ENCODE measurements around the gene H2AZ2. TPM values are rescaled to one million over a fixed set of nuclear protein-coding genes. Genes with fewer than 3 reads are reported as not detected.
A peak's percentile ranks its signal among the peaks of the same experiment; 100 is the strongest.
"Not testable (repeated sequence)": the region's sequence is repeated elsewhere in the genome, so short reads cannot be mapped to it uniquely, and the experiment has no call there.

Gene H2AZ2
- total and polyA plus RNA-seq, 5 donors from 2014 or later, result 186 to 315 (median 257) TPM

DNA sequence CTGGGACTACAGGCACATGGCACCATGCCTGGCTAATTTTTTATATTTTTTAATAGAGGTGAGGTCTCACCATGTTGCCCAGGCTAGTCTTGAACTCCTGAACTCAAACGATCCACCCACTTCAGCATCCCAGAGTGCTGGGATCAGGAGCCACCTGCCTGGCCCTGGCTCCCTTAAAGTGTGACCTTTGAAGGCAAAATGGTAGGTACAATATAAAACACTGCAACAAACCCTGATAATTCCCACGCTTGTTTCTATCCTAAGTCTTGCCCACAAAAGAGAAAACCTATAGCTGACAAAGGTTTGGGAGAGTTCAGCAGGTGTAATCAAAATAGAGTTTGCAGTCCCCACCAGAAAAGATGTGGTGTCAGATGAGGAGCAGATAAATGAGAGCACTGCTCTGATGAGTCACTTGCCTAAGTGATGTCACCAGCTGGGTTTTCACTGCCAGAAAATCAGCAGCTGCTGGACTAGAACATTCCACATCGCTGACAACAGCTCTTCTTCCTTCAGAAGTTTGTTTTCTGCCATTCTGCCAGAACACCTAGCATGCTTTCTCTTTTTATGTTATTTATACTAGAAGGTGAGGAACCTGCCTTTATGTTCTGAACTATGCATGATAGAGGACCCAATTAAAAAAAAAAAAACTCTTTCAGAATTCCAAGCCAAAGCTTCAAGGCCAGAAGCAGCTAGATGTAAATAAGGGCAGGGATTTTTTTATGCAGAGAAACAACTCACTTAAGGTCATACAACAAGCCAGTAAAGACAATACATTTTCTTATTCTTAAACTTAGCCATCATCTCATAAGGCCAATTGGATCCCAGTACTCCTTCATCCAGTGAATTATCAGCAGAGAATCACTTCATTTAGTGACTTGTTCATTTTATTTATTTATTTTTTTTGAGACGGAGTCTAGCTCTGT is 19.4 kb upstream of the H2AZ2 start:
- Mint-ChIP-seq H3K27ac (no peak overlapping the region), H3K4me3 (no peak overlapping the region), H3K4me1 (no peaks in the 10 kb centered on the region), H3K9me3 (no peaks in the 10 kb centered on the region), H3K27me3 (peaks cover 21% of the 10 kb centered on the region), H3K36me3 (no peaks in the 10 kb centered on the region)
- Histone ChIP-seq H3K4me1 (ENCODE audit: control insufficient read depth, insufficient read depth, low read length, poor library complexity, severe bottlenecking) (no peaks in the 10 kb centered on the region), H3K36me3 (ENCODE audit: control insufficient read depth, insufficient read depth, low read length) (no peaks in the 10 kb centered on the region), H3K27ac (ENCODE audit: insufficient read depth, low read length, poor library complexity, severe bottlenecking) (no peak overlapping the region), H3K9me3 (ENCODE audit: control insufficient read depth in 2 of 2, low read length in 2 of 2) (no peaks in the 10 kb centered on the region), H3K27me3 (ENCODE audit: control insufficient read depth, insufficient read depth, low read length) (no peaks in the 10 kb centered on the region), H3K4me3 (ENCODE audit: low read depth, low read length) (no peak overlapping the region)
- DNase-seq, result no peak
- no peak for ATAC-seq (ENCODE audit: low read depth in 2 of 2)

DNA sequence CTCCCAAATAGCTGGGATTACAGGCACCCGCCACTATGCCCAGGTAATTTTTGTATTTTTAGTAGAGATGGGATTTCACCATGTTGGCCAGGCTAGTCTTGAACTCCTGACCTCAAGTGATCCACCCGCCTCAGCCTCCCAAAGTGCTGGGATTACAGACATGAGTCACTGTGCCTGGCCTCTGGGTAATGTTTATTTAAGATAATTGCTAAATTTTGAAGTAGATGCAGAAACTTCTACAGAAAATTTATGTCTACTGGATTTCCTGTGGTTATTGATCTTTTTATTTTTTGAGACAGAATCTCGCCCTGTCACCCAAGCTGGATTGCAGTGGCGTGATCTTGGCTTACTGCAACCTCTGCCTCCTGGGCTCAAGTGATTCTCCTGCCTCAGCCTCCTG is 14.1 kb upstream of the H2AZ2 start:
- H3K9me3 ChIP-seq (ENCODE audit: control insufficient read depth in 2 of 2, low read length in 2 of 2); H3K4me1 Mint-ChIP-seq; ATAC-seq (ENCODE audit: low read depth in 2 of 2); H3K36me3 Mint-ChIP-seq; H3K27ac Mint-ChIP-seq; H3K36me3 ChIP-seq (ENCODE audit: control insufficient read depth, insufficient read depth, low read length); H3K4me1 ChIP-seq (ENCODE audit: control insufficient read depth, insufficient read depth, low read length, poor library complexity, severe bottlenecking); H3K27ac ChIP-seq (ENCODE audit: insufficient read depth, low read length, poor library complexity, severe bottlenecking); H3K9me3 Mint-ChIP-seq; H3K4me3 ChIP-seq (ENCODE audit: low read depth, low read length); DNase-seq; H3K4me3 Mint-ChIP-seq; H3K27me3 ChIP-seq (ENCODE audit: control insufficient read depth, insufficient read depth, low read length): not testable (repeated sequence)
- peaks cover 40% of the 10 kb centered on the region for H3K27me3 Mint-ChIP-seq

DNA sequence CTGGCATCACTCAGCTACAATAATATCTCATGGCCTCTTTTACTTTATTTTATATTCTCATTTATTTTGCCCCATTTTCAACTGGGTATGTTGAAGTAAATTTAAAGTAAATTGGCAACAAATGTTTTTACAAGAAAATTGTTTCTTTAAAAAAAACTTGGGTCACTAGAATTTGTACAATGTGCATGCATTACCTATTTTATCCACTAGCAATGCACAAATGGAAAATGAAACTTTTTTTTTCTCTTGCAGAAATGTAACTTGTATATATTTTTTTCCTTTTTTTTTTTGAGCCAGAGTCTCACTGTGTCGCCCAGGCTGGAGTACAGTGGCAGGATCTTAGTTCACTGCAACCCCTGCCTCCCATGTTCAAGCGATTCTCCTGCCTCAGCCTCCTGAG is 10.3 kb upstream of the H2AZ2 start:
- DNase-seq (peak in 1 of 3 donors; percentile 26), ATAC-seq (ENCODE audit: low read depth in 2 of 2) (no peak)
- peaks cover 0 to 7% (median 5%) of the 10 kb centered on the region in 4 donors for H3K4me1 Mint-ChIP-seq
- no peaks in the 10 kb centered on the region for H3K9me3 Mint-ChIP-seq
- no peak overlapping the region for H3K4me3 Mint-ChIP-seq
- peaks cover 26% of the 10 kb centered on the region for H3K27me3 Mint-ChIP-seq
- no peaks in the 10 kb centered on the region for H3K36me3 Mint-ChIP-seq
- H3K27ac Mint-ChIP-seq, result no peak overlapping the region
- Histone ChIP-seq H3K27me3 (ENCODE audit: control insufficient read depth, insufficient read depth, low read length) (no peaks in the 10 kb centered on the region), H3K9me3 (ENCODE audit: control insufficient read depth in 2 of 2, low read length in 2 of 2) (no peaks in the 10 kb centered on the region), H3K36me3 (ENCODE audit: control insufficient read depth, insufficient read depth, low read length) (no peaks in the 10 kb centered on the region), H3K4me1 (ENCODE audit: control insufficient read depth, insufficient read depth, low read length, poor library complexity, severe bottlenecking) (peaks cover 3% of the 10 kb centered on the region), H3K4me3 (ENCODE audit: low read depth, low read length) (no peak overlapping the region), H3K27ac (ENCODE audit: insufficient read depth, low read length, poor library complexity, severe bottlenecking) (no peak overlapping the region)

DNA sequence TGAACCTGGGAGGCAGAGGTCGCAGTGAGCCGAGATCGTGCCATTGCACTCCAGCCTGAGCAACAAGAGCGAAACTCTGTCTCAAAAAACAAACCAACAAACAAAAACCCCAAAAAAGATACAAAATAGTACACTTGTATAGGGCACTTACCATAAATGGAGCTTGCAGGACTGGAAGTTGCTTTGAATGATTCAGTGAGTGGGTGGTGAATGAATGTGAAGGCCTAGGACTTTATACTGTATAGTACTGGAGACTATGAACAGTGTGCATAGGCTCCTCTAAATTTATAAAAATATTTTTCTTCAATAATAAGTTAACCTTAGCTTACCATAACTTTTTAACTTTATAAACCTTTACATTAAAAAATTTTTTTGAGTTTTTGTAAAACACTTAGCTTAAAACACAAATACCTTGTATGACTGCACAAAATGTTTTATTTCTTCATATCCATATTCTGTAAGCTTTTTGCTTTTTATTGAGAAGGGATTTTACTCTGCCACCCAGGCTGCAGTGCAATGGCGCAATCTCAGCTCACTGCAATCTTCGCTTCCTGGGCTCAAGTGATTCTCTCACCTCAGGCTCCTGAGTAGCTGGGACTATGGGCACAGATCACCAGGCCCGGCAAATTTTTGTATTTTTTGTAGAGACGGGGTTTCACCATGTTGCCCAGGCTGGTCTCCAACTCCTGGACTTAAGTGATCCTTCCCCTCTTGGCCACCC is 6.9 kb upstream of the H2AZ2 start:
- no peak for DNase-seq
- Mint-ChIP-seq H3K27me3 (peaks cover 7% of the 10 kb centered on the region), H3K27ac (no peak overlapping the region), H3K9me3 (no peaks in the 10 kb centered on the region), H3K4me1 (peaks cover 0 to 7% (median 5%) of the 10 kb centered on the region in 4 donors), H3K36me3 (no peaks in the 10 kb centered on the region), H3K4me3 (no peak overlapping the region)
- H3K4me3 ChIP-seq (ENCODE audit: low read depth, low read length), result no peak overlapping the region
- no peak overlapping the region for H3K27ac ChIP-seq (ENCODE audit: insufficient read depth, low read length, poor library complexity, severe bottlenecking)
- ATAC-seq (ENCODE audit: low read depth in 2 of 2), result no peak
- H3K9me3 ChIP-seq (ENCODE audit: control insufficient read depth in 2 of 2, low read length in 2 of 2), result no peaks in the 10 kb centered on the region
- no peaks in the 10 kb centered on the region for H3K27me3 ChIP-seq (ENCODE audit: control insufficient read depth, insufficient read depth, low read length)
- H3K36me3 ChIP-seq (ENCODE audit: control insufficient read depth, insufficient read depth, low read length), result no peaks in the 10 kb centered on the region
- peaks cover 3% of the 10 kb centered on the region for H3K4me1 ChIP-seq (ENCODE audit: control insufficient read depth, insufficient read depth, low read length, poor library complexity, severe bottlenecking)

DNA sequence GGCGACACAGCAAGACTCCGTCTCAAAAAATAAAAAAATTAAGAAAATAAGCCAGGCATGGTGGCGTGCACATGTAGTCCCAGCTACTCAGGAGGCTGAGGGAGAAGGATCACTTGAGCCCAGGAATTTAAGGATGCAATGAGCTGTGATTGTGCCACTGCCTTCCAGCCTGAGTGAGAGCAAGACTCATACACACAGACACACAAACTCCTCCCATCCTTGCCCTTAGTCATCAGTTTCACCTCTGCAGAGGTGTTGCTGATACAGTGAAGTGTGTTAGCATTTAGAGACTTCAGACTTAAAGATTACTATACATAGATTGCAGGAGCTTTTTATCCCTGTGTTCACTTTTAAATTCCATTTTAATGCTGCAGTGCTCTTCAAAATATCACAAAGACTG is 5.5 kb upstream of the H2AZ2 start:
- Histone ChIP-seq H3K4me1 (ENCODE audit: control insufficient read depth, insufficient read depth, low read length, poor library complexity, severe bottlenecking) (peaks cover 7% of the 10 kb centered on the region), H3K27ac (ENCODE audit: insufficient read depth, low read length, poor library complexity, severe bottlenecking) (no peak overlapping the region), H3K4me3 (ENCODE audit: low read depth, low read length) (no peak overlapping the region), H3K27me3 (ENCODE audit: control insufficient read depth, insufficient read depth, low read length) (no peaks in the 10 kb centered on the region), H3K9me3 (ENCODE audit: control insufficient read depth in 2 of 2, low read length in 2 of 2) (no peaks in the 10 kb centered on the region), H3K36me3 (ENCODE audit: control insufficient read depth, insufficient read depth, low read length) (no peaks in the 10 kb centered on the region)
- Mint-ChIP-seq H3K27ac (no peak overlapping the region), H3K27me3 (peaks cover 3% of the 10 kb centered on the region), H3K4me1 (peaks cover 2 to 14% (median 7%) of the 10 kb centered on the region in 4 donors), H3K9me3 (no peaks in the 10 kb centered on the region), H3K36me3 (no peaks in the 10 kb centered on the region), H3K4me3 (no peak overlapping the region)
- DNase-seq (peak in 1 of 3 donors; percentile 45), ATAC-seq (ENCODE audit: low read depth in 2 of 2) (no peak)

DNA sequence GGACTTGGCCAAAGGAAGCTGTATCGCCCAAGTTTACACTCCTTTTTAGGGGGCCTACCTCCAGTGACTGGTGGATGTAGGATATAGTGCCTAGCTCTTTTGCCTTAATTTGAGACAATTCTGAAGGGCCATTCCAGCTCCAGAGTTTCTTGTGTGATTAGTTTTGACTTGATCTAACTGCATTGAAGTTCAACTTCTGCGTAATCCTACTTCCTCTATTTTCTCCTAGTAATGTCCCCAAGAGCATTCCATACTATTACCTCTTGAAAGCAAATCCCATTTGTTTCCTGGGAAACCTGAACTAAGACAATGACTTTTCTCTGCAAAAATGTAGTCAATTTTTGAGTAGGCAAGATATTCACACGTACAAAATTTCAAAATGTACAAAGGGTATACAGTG is 4.7 kb upstream of the H2AZ2 start:
- Histone ChIP-seq H3K36me3 (ENCODE audit: control insufficient read depth, insufficient read depth, low read length) (no peaks in the 10 kb centered on the region), H3K4me3 (ENCODE audit: low read depth, low read length) (no peak overlapping the region), H3K4me1 (ENCODE audit: control insufficient read depth, insufficient read depth, low read length, poor library complexity, severe bottlenecking) (peaks cover 7% of the 10 kb centered on the region), H3K27ac (ENCODE audit: insufficient read depth, low read length, poor library complexity, severe bottlenecking) (no peak overlapping the region), H3K27me3 (ENCODE audit: control insufficient read depth, insufficient read depth, low read length) (no peaks in the 10 kb centered on the region), H3K9me3 (ENCODE audit: control insufficient read depth in 2 of 2, low read length in 2 of 2) (no peaks in the 10 kb centered on the region)
- no peak for DNase-seq
- H3K4me3 Mint-ChIP-seq, result peak overlapping the region in 1 of 4 donors; percentile 42
- peaks cover 2 to 17% (median 12%) of the 10 kb centered on the region in 4 donors for H3K4me1 Mint-ChIP-seq
- H3K27me3 Mint-ChIP-seq, result peaks cover 6% of the 10 kb centered on the region
- H3K27ac Mint-ChIP-seq, result no peak overlapping the region
- H3K36me3 Mint-ChIP-seq, result no peaks in the 10 kb centered on the region
- H3K9me3 Mint-ChIP-seq, result no peaks in the 10 kb centered on the region
- no peak for ATAC-seq (ENCODE audit: low read depth in 2 of 2)

DNA sequence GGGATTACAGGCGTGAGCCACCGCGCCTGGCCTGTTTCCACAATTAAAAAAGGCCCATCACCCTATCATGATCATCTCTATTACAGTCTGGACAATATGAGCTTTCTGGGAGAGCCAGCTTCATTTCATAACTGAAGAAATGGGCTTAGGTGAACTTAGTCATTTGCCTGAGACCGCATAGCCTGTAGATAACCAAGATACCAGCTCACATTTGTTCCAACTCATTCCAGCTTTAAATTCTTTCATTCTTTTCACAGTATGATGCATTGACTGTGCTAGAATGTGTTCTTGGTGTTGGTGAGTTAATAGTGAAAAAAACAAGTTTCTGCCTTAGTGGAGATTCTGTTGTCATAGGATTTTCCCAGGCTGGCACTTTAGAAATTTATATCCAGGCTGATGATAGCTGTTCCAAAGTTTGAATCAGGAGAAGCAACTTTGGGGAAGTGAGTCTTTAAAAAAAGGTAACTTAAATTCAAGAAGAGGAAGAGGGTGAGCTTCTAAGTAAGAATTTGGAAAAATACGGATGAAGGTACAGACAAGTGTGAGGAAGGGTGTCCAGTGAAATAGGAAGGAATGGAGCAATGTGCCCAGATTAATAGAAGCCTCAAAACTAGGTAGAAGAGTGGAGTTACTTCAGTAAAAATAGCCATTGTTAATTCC is 2.1 kb upstream of the H2AZ2 start:
- Mint-ChIP-seq H3K4me3 (peak overlapping the region; percentile 62 to 99 (median 96)), H3K27ac (peak overlapping the region; percentile 59 to 75 (median 62)), H3K9me3 (no peaks in the 10 kb centered on the region), H3K4me1 (peaks cover 14 to 30% (median 25%) of the 10 kb centered on the region in 4 donors), H3K27me3 (peaks cover 6% of the 10 kb centered on the region), H3K36me3 (no peaks in the 10 kb centered on the region)
- H3K4me1 ChIP-seq (ENCODE audit: control insufficient read depth, insufficient read depth, low read length, poor library complexity, severe bottlenecking), result peaks cover 25% of the 10 kb centered on the region
- no peaks in the 10 kb centered on the region for H3K27me3 ChIP-seq (ENCODE audit: control insufficient read depth, insufficient read depth, low read length)
- no peaks in the 10 kb centered on the region for H3K9me3 ChIP-seq (ENCODE audit: control insufficient read depth in 2 of 2, low read length in 2 of 2)
- H3K4me3 ChIP-seq (ENCODE audit: low read depth, low read length), result no peak overlapping the region
- no peak for DNase-seq
- H3K27ac ChIP-seq (ENCODE audit: insufficient read depth, low read length, poor library complexity, severe bottlenecking), result no peak overlapping the region
- ATAC-seq (ENCODE audit: low read depth in 2 of 2), result no peak
- H3K36me3 ChIP-seq (ENCODE audit: control insufficient read depth, insufficient read depth, low read length), result no peaks in the 10 kb centered on the region
